Glomerular visceral epithelial cell (primary cell): Measurements from ENCODE around the gene ZMAT3.
"Not testable (repeated sequence)": the region's sequence is repeated elsewhere in the genome, so short reads cannot be mapped to it uniquely, and the experiment has no call there.

ENCODE experiments used
- DNase-seq: peaks from one replicate; pipeline ENCODE4 v3.0.0-alpha.2; 2016; ENCODE audit errors: extremely low spot score

ZMAT3 gene, protein sequence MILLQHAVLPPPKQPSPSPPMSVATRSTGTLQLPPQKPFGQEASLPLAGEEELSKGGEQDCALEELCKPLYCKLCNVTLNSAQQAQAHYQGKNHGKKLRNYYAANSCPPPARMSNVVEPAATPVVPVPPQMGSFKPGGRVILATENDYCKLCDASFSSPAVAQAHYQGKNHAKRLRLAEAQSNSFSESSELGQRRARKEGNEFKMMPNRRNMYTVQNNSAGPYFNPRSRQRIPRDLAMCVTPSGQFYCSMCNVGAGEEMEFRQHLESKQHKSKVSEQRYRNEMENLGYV

GRCh38 chr3:179071323-179072099, at the start of gene ZMAT3:
Gene ZMAT3, minus strand, starts transcription at chr3:179071809. Its CDS starts 4,057 bp downstream, at chr3:179067752.
- peak; percentile 81 for DNase-seq

- DNase-seq = no peak
These were observed 45.2 kb upstream of the ZMAT3 start for GRCh38 chr3:179116816-179117215.

DNA sequence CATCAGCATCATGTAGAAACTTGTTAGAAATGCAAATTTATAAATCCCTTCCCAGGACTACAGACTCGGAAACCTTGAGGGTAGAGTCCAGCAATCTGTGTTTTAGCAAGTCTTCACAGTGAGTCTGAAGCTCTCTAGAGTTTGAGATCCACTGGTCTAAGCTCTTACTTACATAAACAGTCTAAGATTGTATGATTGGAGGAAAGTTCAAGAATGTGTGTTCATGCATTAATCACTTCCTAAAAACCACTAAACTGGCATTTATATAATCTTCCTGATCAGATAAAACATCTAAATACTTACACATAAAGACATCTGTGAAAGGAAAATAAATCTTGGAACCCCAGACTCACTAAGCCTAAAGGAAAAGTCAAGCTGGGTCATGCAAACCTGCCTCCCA, 43.8 kb upstream of the ZMAT3 start:
- DNase-seq = not testable (repeated sequence)

- DNase-seq = no peak
These were observed 42.3 kb upstream of the ZMAT3 start for GRCh38 chr3:179113903-179114302.

- DNase-seq = peak; percentile 5
These were observed 36.5 kb upstream of the ZMAT3 start for GRCh38 chr3:179108086-179108485.

DNA sequence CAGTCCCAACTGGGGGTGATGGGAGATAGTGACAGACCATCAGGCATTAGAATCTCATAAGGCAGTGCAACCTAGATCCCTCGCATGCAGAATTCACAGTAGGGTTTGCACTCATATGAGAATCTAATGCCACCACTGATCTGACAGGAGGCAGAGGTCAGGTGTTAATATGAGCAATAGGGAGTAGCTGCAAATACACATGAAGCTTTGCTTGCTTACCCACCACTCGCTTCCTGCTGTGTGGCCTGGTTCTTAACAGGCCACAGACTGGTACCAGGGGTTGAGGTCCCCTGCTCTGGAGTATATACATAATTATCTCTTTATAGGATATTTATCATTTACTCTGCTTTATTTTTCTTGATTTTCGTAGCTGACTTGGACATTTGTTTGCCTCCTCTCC, 36.0 kb upstream of the ZMAT3 start:
- no peak for DNase-seq

- DNase-seq = no peak
These were observed 34.3 kb upstream of the ZMAT3 start for GRCh38 chr3:179105881-179106280.

DNA sequence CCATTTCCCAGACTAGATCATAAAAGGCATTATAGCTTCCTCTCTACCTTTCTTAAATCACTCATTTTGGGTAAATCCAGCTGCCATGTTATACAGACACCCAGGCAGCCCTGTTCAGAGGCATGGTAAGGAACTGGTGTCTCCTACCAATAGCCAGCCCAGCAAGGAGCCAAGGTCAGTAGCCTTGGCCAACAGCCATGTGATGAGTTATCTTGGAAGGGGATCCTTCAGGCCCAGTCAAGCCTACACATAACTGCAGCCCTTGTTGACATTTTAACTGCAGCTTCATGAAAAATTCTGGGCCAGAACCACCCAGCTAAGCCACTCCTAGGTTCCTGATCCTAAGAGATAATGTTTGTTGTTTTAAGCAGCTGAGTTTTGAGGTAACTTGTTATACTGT, 29.0 kb upstream of the ZMAT3 start:
- peak; percentile 45 for DNase-seq

- DNase-seq = peak; percentile 3
These were observed 26.9 kb upstream of the ZMAT3 start for GRCh38 chr3:179098388-179099077.

DNA sequence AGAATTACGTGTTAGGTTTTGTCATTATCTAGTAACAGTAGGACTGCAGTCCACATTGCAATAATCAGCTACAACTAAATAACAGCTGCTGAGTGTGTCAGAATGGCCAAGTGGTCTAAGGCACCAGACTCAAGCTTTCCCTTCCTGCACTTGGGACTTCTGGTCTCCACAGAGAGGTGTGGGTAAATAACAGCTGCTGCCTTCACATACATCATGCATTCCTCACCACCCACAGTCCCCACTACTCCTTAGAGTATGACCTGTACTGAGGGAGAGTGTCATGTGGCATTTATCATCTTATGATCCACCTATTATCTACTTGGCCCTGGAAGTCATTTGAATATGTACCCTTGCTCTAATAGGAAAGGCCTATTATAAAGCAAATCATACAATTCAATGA, 22.2 kb upstream of the ZMAT3 start:
- DNase-seq = peak; percentile 27

DNA sequence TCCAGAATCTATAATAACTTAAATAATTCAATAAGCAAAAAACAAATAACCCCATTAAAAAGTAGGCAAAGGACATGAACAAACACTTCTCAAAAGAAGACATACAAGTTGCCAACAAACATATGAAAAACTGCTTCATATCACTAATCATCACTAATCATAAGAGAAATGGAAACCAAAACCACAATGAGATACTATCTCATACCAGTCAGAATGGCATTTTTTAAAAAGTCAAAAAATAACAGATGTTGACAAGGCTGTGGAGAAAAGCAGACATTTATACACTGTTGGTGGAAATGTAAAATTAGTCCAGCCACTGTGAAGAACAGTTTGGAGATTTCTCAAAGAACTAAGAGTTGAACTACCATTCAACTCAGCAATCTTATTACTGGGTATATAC, 19.5 kb upstream of the ZMAT3 start:
- no peak for DNase-seq

DNA sequence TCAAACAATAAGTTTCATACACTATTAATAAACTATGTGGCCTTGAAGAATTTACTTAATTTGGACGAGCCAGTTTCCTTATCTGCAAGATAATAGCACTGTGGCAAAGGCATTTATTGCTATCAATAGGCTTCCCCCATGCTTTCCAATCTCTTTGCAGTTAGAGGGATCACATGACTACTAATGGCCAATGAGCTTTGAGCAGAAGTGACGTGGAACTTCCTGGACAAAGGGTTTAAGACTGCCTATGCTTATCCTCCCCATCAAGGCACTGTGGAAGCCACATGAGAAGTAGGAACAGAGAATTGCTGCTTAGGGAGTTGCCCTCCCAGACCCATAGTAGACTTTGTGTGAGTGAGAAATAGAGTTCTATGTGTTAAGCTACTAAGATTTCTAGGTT, 16.7 kb upstream of the ZMAT3 start:
- no peak for DNase-seq

DNA sequence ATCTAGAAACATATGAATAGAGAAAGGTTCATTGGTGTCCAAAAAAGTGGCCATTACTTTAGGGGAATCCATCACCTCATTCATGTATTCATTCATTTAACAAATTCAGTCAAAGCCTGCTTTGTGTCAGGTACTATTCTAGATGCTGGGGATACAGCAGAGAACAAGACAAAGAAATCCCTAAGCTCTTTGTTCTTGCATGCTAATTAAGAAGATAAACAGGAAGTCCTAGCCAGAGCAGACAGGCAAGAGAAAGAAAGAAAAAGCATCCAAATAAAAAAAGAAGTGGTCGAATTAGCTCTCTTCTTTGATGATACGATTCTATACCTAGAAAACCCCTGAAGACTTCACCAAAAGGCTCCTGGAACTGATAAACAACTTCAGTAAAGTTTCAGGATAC, 12.4 kb upstream of the ZMAT3 start:
- no peak for DNase-seq

GRCh38 chr3:179082416-179082815, 10.8 kb upstream of the ZMAT3 start:
- DNase-seq = no peak

- DNase-seq = no peak
These were observed 10.3 kb upstream of the ZMAT3 start for GRCh38 chr3:179081885-179082284.

DNA sequence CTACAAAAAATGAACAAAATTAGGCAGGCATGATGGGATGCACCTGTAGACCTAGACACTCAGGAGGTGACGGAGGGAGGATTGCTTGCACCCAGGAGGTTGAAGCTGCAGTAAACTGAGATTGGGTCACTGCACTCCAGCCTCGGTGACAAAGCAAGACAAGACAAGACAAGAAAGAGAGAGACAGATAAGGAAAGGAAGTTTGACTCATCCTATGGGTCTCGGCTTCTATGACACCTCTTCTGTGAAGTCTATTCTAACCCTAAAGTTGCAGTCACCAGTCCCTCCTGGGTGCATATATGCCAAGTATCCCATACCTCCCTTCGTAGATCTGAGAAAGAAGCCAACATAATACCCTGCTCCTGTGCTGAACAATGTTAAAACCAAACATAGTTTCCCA, 7.9 kb upstream of the ZMAT3 start:
- DNase-seq = no peak

- DNase-seq = no peak
These were observed 4.8 kb upstream of the ZMAT3 start for GRCh38 chr3:179076243-179077027.

GRCh38 chr3:179074656-179075055, 3.0 kb upstream of the ZMAT3 start:
- DNase-seq = no peak

DNA sequence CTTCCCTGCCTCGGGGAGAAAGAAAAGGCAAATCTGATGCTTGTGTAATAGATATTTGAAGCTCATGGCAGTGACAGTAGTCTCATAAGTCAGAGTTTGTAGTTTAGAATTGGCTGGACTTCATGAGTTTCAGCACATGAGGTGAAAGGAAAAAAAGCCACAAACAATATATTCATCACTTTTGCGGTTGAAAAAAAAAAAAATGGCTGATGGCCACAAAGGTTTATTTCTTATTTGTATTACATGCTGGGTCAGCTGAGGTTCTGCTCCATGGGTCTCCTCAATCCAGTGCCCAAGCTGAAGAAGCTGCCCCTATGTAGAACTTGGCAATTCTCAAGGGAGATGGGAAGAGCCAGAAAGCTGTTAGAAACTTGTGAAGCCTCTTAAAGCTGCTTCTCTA, 2.2 kb upstream of the ZMAT3 start:
- DNase-seq = no peak

- peak; percentile 25 for DNase-seq
These were observed 460 bp upstream of the ZMAT3 start for GRCh38 chr3:179072100-179072438.

DNA sequence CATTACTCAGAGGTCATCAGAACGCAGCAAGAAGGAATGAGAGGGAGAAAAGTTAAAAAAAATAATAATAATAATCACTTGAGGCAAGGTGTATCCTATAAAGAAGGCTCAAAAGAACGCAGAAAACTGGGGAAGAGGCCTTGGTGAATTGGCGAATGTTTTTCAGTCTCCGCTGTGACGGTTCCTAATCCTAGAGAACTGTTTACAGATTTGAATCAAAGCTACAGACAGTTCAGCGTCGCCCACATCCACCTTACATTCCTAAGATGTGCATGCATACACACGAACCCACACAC, 634 bp downstream of the ZMAT3 start:
- DNase-seq = no peak

DNA sequence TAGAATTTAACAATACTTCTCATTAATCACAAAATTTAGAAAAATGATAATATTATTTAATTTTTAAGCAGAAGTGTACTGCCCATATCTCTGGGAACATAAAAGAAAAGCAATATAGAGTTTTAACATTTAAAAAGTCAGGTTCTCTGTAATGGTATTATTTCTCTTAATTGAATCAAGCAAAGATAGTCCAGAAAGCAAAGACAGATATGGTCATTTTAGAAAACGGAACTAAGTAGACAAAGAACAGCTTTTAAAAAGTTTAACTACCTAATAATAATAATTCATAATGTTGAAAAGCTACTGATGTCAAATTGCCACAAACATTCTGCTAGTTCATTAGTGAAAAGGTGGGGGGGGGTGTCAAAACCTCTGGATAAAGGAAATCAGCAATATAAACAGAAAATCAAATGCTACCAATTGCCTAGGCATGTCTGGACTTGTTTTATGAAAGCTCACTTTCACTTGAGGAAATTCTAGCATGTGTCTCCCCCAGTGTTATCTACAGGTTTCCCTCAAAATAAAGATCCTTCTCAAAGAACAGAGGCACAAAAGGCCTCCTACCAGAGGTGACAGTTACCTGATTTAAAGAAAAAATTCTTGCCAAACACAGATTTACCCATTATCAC, 1.7 kb downstream of the ZMAT3 start:
- DNase-seq = peak; percentile 19
